SW480 (cell line): Measurements from ENCODE around the gene TFAP2A.

Experiments used
- DNase-seq: peaks from one replicate; pipeline ENCODE4 v3.0.0-alpha.2; 2016; ENCODE audit warnings: low spot score

The TFAP2A gene

DNA sequence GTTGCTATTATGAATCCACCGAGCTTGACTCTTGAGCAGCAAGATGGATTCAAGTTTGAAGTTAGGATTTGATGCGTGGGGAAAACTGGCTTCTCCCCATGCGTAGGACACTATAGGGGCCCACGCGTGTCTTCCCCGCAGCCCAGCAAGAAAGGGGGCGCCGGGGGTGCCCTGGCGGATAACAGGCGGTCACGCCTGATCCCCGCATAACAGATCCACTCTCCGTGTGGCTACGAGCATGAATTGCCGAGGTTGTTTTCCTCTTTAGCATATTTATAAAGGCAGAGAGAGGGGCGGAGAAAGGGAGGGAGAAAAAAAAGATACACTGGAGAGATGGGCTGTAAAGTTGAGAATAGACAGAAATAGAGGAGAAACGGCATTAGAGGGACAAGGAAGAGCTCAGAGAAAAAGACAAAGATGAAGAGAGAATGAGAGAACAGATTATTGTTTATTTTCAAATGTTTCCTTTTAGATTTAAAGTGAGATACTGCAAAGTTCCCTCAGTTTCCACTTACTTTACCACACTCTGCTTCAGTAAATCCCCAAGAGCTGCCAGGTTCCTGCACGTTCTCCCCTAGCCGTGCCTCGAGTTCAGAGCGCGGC is 32.0 kb downstream of the TFAP2A start:
- no peak for DNase-seq

DNA sequence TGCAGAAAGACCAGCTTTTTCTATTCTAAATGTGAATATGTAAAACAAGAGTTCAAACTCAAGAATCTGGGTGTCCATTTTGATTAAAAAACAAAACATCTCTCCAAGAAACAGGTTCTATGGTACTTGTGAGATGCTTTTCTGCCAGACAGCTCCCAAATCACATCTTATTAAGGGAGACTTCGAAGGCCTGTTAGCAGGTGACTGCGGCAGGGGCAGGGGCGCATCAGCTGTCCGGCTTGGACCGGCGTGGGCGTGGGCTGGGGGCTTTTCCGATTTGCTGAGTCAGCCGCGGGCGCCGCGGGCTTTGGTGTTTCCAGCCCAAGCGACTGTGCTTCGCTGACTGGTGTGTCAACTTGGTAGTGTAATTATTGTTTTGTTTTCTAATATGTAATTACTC is 32.6 kb downstream of the TFAP2A start:
- DNase-seq, result no peak

GRCh38 chr6:10381830-10382208 is 33.1 kb downstream of the TFAP2A start:
- DNase-seq, result no peak

DNA sequence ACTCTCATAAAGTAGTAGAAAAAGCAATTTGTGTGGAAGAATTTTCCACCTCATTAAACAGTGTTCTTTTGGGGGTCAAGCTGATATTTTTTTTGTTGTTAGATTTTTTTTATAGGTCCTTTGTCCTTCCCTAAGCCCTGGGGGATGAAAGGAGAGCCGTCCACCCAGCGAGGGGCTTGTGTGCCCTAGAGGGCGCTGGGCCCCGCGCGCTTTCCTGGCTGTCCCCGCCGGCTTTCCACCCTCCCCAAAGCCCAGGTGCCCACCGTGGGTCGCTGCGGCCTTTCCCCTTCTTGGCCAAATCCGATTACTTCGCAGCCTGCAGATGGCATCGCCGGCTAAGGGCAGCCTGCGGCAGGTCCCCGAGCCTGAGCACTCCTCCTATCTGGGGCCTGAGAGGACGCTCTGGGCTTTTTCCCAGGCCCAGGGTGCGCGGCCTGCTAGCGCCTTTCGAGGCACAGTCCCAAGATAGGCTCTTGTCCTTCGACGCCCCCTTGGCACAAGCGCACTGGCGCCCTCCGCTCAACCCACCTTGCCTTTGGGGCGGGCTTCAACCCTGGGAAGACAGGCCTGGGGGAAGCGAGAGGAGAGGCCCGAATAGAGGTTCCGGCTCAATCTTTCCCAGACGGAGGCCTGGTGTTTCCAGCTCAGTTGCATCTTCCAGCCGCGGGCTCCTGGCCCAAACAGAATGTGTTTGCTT is 33.6 kb downstream of the TFAP2A start:
- DNase-seq, result no peak

- no peak for DNase-seq
These were observed 39.4 kb downstream of the TFAP2A start for GRCh38 chr6:10375391-10375969.

- DNase-seq, result no peak
These were observed 41.1 kb downstream of the TFAP2A start for GRCh38 chr6:10373642-10374359.

GRCh38 chr6:10369896-10370295 is 45.0 kb downstream of the TFAP2A start:
- DNase-seq, result peak; percentile 58

- no peak for DNase-seq
These were observed 46.0 kb downstream of the TFAP2A start for GRCh38 chr6:10368861-10369260.

GRCh38 chr6:10363911-10364310 is 51.0 kb downstream of the TFAP2A start:
- DNase-seq, result no peak

DNA sequence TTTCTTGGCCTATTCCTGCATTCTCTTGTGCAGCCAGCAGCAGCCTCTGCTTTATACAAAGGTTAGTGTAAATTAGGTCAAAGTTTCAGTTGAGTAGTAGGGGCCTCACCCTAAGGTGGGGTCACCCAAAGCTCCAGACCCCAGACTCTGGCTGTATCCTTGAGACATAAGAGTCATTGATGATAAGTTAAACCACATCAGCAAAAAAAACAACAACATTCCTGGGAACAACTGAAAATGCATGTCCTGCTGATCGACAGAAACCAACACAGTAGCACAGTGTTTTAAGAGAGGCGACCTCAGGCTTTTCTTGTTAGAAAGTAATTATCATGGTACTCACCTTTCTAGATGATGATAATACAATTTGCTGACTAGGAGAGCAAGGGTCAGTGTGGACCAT is 52.6 kb downstream of the TFAP2A start:
- no peak for DNase-seq

- no peak for DNase-seq
These were observed 53.4 kb downstream of the TFAP2A start for GRCh38 chr6:10361428-10361827.

GRCh38 chr6:10359581-10359980 is 55.3 kb downstream of the TFAP2A start:
- no peak for DNase-seq

DNA sequence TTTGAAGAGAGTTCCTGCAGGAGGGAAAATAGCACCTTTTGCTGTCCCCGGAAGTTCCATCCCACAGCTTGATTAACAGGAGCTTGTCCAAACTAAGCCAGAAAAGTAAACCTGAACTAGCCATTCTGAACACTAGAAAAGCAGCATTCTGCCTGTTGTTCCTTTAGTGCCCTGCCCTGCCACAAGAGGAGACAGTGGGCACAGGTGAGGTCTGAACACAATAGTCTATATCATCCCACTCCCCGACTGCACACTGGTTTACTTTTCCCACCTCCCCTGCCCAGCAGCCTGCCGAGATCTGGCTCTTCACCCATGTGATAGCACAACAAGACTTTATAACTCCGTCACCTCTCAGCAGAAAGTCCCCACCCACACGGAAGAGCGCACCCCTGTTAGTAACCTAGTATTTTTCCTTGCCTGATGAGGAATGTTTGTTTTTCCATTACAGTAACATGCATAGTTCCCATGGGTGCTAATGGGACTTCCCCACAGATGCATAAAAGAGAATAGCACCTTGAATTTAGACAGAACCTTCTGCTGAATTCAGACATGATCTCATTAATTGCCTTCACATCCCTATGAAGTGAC is 59.7 kb downstream of the TFAP2A start:
- no peak for DNase-seq

GRCh38 chr6:10351791-10352190 is 63.1 kb downstream of the TFAP2A start:
- no peak for DNase-seq

DNA sequence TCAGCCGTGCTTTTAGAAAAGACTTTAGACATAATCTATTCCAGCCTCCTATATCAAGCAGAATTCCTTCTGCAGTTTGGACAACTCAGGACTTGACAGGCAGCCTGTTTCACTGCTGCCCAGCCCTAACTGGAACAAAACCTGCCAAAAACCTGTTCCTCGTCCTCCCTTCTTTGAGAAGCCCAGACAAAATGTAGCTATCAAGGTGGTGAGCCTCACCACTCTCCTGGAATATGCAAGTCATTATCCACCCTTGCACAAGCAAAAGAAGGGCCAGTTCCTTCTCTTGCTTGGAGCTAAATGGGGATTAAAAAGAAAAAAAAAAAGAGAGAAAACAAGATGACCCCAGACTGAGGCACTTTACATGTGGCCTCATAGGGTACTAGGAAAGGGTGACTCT is 64.2 kb downstream of the TFAP2A start:
- no peak for DNase-seq

DNA sequence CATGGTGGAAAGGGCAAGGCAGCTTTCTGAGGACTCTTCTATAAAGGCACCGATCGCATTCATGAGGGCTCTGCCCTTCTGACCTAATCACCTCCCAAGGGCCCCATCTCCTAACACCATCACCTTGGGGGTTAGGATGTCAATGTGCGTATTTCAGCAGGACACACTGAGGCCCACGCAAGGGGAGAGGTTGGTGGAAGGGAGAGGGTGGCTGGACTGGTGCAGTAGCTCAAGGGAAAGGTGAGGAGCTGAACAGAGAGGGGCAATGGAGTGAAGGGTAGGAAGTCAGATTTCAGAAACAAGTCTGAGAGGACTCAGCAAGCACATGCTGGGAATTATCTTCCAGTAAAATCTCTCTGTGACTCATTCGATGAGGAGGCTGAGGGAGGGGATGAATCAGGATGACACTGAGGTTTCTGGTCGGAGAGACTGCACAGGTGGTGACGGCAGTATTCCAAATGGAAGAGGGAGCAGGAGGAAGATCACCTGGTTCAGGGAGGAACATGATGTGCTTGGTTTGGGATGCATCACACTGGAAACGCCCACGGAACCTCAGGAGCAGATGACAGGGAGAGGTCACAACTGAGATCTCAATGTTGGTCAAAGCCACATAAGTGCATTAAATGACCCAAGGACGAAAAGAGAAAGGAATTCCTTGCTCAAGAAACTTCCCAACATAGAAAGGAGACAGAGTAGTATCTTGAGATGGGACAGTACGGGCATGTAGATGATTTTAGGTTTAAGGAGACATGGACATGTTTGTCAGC is 67.1 kb downstream of the TFAP2A start:
- peak; percentile 50 for DNase-seq
